ENCODE measurements around the gene RHBDD1. TPM values are rescaled to one million over a fixed set of nuclear protein-coding genes. Genes with fewer than 3 reads are reported as not detected.
"Not testable (repeated sequence)": the region's sequence is repeated elsewhere in the genome, so short reads cannot be mapped to it uniquely, and the experiment has no call there.

Gene RHBDD1
- total RNA-seq, 1 donor from 2014 or later = 30.0 TPM

- H3K27ac Mint-ChIP-seq (ENCODE audit: unreplicated experiment) = no peak overlapping the region
- no peaks in the 10 kb centered on the region for H3K36me3 Mint-ChIP-seq (ENCODE audit: low read depth)
- DNase-seq (ENCODE audit: low spot score) = no peak
- H3K9me3 Mint-ChIP-seq (ENCODE audit: low read depth) = no peaks in the 10 kb centered on the region
- no peak for TF ChIP-seq CTCF (IDR thresholded peaks at IDR 0.05)
- H3K4me1 Mint-ChIP-seq (ENCODE audit: low read depth) = no peaks in the 10 kb centered on the region
- H3K4me3 Mint-ChIP-seq (ENCODE audit: unreplicated experiment) = no peak overlapping the region
- no peaks in the 10 kb centered on the region for H3K27me3 Mint-ChIP-seq (ENCODE audit: low read depth)
Observed at GRCh38 chr2:226825056-226825455, 10.8 kb upstream of the RHBDD1 start.

GRCh38 chr2:226828191-226828590 lies 7.7 kb upstream of the RHBDD1 start:
- Mint-ChIP-seq H3K36me3 (ENCODE audit: low read depth) (no peaks in the 10 kb centered on the region), H3K9me3 (ENCODE audit: low read depth) (peaks cover 6% of the 10 kb centered on the region), H3K4me1 (ENCODE audit: low read depth) (no peaks in the 10 kb centered on the region), H3K27me3 (ENCODE audit: low read depth) (no peaks in the 10 kb centered on the region), H3K4me3 (ENCODE audit: unreplicated experiment) (no peak overlapping the region), H3K27ac (ENCODE audit: unreplicated experiment) (no peak overlapping the region)
- no peak for DNase-seq (ENCODE audit: low spot score)
- TF ChIP-seq CTCF (IDR thresholded peaks at IDR 0.05) = no peak

DNA sequence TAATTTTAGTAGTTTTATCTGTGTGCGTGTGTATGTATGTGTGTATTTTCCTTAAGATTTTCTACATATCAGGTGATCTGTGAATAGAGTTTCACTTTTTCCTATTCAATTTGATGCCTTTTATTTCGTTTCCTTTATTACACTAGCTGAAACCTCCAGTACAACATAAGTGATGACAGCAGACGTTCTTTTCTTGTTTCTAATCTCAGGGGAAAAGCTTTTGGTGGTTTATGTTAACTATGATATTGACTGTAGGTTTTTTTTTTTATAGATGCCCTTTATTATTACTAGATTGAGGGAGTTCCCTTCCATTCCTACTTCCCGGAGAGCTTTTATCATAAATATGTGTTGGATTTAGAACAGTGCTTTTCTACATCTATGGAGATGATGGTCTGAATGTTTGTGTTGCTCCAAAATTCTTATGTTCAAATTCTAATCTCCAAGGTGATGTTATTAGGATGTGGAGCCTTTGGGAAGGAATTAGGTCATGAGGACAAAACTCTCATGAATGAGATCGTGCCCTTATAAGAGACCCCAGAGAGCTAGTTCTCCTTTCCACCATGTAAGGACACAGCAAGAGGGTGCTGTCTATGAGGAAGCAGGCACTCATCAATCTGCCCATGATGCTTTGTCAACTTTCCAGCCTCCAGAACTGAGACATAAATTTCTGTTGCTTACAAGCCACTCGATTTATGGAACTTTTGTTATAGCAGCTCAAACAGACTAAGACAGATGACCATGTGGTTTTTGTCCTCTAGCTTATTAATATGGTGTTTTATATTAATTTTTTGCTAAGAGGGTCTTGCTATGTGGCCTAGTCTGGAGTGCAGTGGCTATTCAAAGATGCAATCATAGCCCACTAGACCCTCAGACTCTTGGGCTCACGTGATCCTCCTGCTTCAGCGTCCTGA lies 5.9 kb upstream of the RHBDD1 start:
- no peaks in the 10 kb centered on the region for H3K4me1 Mint-ChIP-seq (ENCODE audit: low read depth)
- no peak overlapping the region for H3K4me3 Mint-ChIP-seq (ENCODE audit: unreplicated experiment)
- H3K27me3 Mint-ChIP-seq (ENCODE audit: low read depth) = no peaks in the 10 kb centered on the region
- H3K27ac Mint-ChIP-seq (ENCODE audit: unreplicated experiment) = no peak overlapping the region
- H3K36me3 Mint-ChIP-seq (ENCODE audit: low read depth) = no peaks in the 10 kb centered on the region
- no peak for TF ChIP-seq CTCF (IDR thresholded peaks at IDR 0.05)
- no peak for DNase-seq (ENCODE audit: low spot score)
- peaks cover 6% of the 10 kb centered on the region for H3K9me3 Mint-ChIP-seq (ENCODE audit: low read depth)

- Mint-ChIP-seq H3K4me3 (ENCODE audit: unreplicated experiment) (no peak overlapping the region), H3K9me3 (ENCODE audit: low read depth) (peaks cover 6% of the 10 kb centered on the region), H3K27me3 (ENCODE audit: low read depth) (no peaks in the 10 kb centered on the region), H3K36me3 (ENCODE audit: low read depth) (no peaks in the 10 kb centered on the region), H3K27ac (ENCODE audit: unreplicated experiment) (no peak overlapping the region), H3K4me1 (ENCODE audit: low read depth) (peaks cover 4% of the 10 kb centered on the region)
- no peak for TF ChIP-seq CTCF (IDR thresholded peaks at IDR 0.05)
- DNase-seq (ENCODE audit: low spot score) = no peak
Observed at GRCh38 chr2:226831266-226831665, 4.6 kb upstream of the RHBDD1 start.

DNA sequence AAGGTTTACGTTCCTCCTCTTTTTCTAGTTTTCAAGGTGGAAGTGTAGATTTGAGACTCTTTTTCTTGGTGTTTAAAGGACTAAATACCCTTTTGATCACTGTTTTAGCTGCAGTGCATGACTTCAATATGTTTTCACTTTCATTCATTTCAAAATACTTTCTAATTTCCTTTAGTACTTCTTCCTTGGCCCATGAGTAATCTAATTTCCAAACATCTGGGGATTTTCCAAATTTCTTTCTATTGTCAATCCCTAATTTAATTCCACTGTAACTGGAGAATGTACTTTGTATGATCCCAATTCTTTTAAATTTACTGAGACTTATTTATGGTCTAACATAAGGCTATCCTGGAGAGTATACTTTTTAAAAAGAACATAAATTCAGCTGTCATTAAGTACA lies 3.8 kb upstream of the RHBDD1 start:
- H3K36me3 Mint-ChIP-seq (ENCODE audit: low read depth) = no peaks in the 10 kb centered on the region
- no peak for TF ChIP-seq CTCF (IDR thresholded peaks at IDR 0.05)
- no peak for DNase-seq (ENCODE audit: low spot score)
- H3K27ac Mint-ChIP-seq (ENCODE audit: unreplicated experiment) = no peak overlapping the region
- no peak overlapping the region for H3K4me3 Mint-ChIP-seq (ENCODE audit: unreplicated experiment)
- H3K4me1 Mint-ChIP-seq (ENCODE audit: low read depth) = peaks cover 12% of the 10 kb centered on the region
- peaks cover 6% of the 10 kb centered on the region for H3K9me3 Mint-ChIP-seq (ENCODE audit: low read depth)
- no peaks in the 10 kb centered on the region for H3K27me3 Mint-ChIP-seq (ENCODE audit: low read depth)

DNA sequence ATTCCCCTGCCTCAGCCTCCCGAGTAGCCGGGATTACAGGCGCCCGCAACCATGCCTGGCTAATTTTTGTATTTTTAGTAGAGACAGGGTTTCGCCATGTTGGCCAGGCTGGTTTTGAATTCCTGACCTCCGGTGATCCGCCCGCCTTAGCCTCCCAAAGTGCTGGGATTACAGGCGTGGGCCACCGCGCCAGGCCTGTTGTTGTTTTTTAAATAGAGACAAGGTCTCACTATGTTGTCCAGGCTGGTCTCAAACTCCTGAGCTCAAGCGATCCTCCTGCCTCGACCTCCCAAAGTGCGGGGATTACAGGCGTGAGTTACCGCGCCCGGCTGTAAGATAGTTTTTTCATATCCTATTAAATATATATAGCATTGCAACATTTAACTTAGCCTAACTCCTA lies 974 bp upstream of the RHBDD1 start:
- H3K4me1 Mint-ChIP-seq (ENCODE audit: low read depth) = peaks cover 23% of the 10 kb centered on the region
- DNase-seq (ENCODE audit: low spot score); H3K27me3 Mint-ChIP-seq (ENCODE audit: low read depth); H3K27ac Mint-ChIP-seq (ENCODE audit: unreplicated experiment); H3K9me3 Mint-ChIP-seq (ENCODE audit: low read depth); H3K36me3 Mint-ChIP-seq (ENCODE audit: low read depth): not testable (repeated sequence)
- peak overlapping the region; percentile 86 for H3K4me3 Mint-ChIP-seq (ENCODE audit: unreplicated experiment)

Data from chondrocyte (in vitro differentiated cells).